Measurements from ENCODE around the gene SPC24.

- TF ChIP-seq CTCF (IDR thresholded peaks at IDR 0.05) (no peak), POLR2A (IDR thresholded peaks at IDR 0.05) (no peak)
Observed at GRCh38 chr19:11116507-11116906, 39.1 kb downstream of the SPC24 start.
